GM19328 (cell line): ENCODE data around the gene BPI.
"Not testable (repeated sequence)": the region's sequence is repeated elsewhere in the genome, so short reads cannot be mapped to it uniquely, and the experiment has no call there.

ENCODE experiments used
- ATAC-seq: cut with Tn5 transposase; IDR thresholded peaks from one replicate; pipeline ENCODE4 v1.9.1; 2021; ENCODE audit warnings: mild to moderate bottlenecking, moderate library complexity; ENCODE audit not compliant: unreplicated experiment

Gene BPI

GRCh38 chr20:38331814-38332213, 27.9 kb downstream of the BPI start:
- no peak for ATAC-seq

GRCh38 chr20:38334016-38334415, 30.1 kb downstream of the BPI start:
- no peak for ATAC-seq

- ATAC-seq, result no peak
Measured at GRCh38 chr20:38336726-38337125, 32.8 kb downstream of the BPI start.

GRCh38 chr20:38337561-38338140, 33.7 kb downstream of the BPI start:
- no peak for ATAC-seq

GRCh38 chr20:38338849-38339520, 35.0 kb downstream of the BPI start:
- ATAC-seq, result no peak

GRCh38 chr20:38339521-38339896, 35.6 kb downstream of the BPI start:
- ATAC-seq, result not testable (repeated sequence)

- no peak for ATAC-seq
Measured at GRCh38 chr20:38339997-38340396, 36.0 kb downstream of the BPI start.

GRCh38 chr20:38340693-38341092, 36.7 kb downstream of the BPI start:
- ATAC-seq, result no peak

- ATAC-seq, result no peak
Measured at GRCh38 chr20:38342216-38342615, 38.3 kb downstream of the BPI start.

GRCh38 chr20:38342713-38343310, 38.9 kb downstream of the BPI start:
- ATAC-seq, result no peak

GRCh38 chr20:38343311-38344106, 39.6 kb downstream of the BPI start:
- no peak for ATAC-seq

- ATAC-seq, result no peak
Measured at GRCh38 chr20:38344107-38344701, 40.2 kb downstream of the BPI start.

GRCh38 chr20:38345643-38346042, 41.7 kb downstream of the BPI start:
- no peak for ATAC-seq

- ATAC-seq, result no peak
Measured at GRCh38 chr20:38346247-38346651, 42.3 kb downstream of the BPI start, which contains the start of gene LBP. LBP (plus strand) TSS chr20:38346482; CDS start chr20:38346517, 35 bp downstream.

- no peak for ATAC-seq
Measured at GRCh38 chr20:38346741-38347140, 42.8 kb downstream of the BPI start.

GRCh38 chr20:38349856-38350255, 45.9 kb downstream of the BPI start:
- ATAC-seq, result no peak

- no peak for ATAC-seq
Measured at GRCh38 chr20:38350879-38351775, 47.2 kb downstream of the BPI start.

GRCh38 chr20:38353316-38353715, 49.4 kb downstream of the BPI start:
- ATAC-seq, result no peak

- ATAC-seq, result no peak
Measured at GRCh38 chr20:38354227-38354626, 50.3 kb downstream of the BPI start.
